Natural killer cell (primary cell): ENCODE measurements around the gene DKKL1. TPM values are rescaled to one million over a fixed set of nuclear protein-coding genes. Genes with fewer than 3 reads are reported as not detected.

ENCODE experiments used
- ATAC-seq, 3 donors: fragments of 150-1000 bp in 2 of 3; fragments of 200-7000 bp in 1 of 3; cut with Tn5 transposase; 1 replicate in 1 of 3; 2 replicates in 2 of 3; pipeline ENCODE4 v1.10.0; 2021; ENCODE audit warnings: mild to moderate bottlenecking in 2 of 3, moderate library complexity in 2 of 3
- DNase-seq, 2 donors: peaks; one replicate each; pipeline versions ENCODE4 v3.0.0 to v3.0.0-alpha.2; 2013 to 2021; ENCODE audit warnings: mixed read lengths in 1 of 2
- H3K27ac ChIP-seq: one replicate; pipeline ENCODE4 v1.5.1; 2013; ENCODE audit warnings: mild to moderate bottlenecking, low read length
- H3K27me3 ChIP-seq: one replicate; pipeline ENCODE4 v1.6.1; 2013; ENCODE audit warnings: low read length; ENCODE audit not compliant: control insufficient read depth, insufficient read depth
- H3K36me3 ChIP-seq: one replicate; pipeline ENCODE4 v1.6.1; 2013; ENCODE audit warnings: low read length; ENCODE audit not compliant: control insufficient read depth, insufficient read depth
- H3K4me1 ChIP-seq: one replicate; pipeline ENCODE4 v1.6.1; 2013; ENCODE audit warnings: low read length; ENCODE audit not compliant: control insufficient read depth, insufficient read depth
- H3K4me3 ChIP-seq: one replicate; pipeline ENCODE4 v1.5.1; 2013; ENCODE audit warnings: low read length
- H3K9me3 ChIP-seq: one replicate; pipeline ENCODE4 v1.6.1; 2013; ENCODE audit warnings: low read length; ENCODE audit not compliant: control insufficient read depth, insufficient read depth
- H3K27ac Mint-ChIP-seq, 2 donors: one replicate each; pipeline ENCODE4 v1.8.0; 2022; ENCODE audit warnings: mild to moderate bottlenecking in 2 of 2, mixed read lengths in 2 of 2, moderate library complexity in 1 of 2
- H3K27me3 Mint-ChIP-seq, 2 donors: one replicate each; pipeline ENCODE4 v1.8.0; 2022; ENCODE audit warnings: low read depth in 2 of 2, mixed read lengths in 2 of 2
- H3K36me3 Mint-ChIP-seq: one replicate; pipeline ENCODE4 v1.8.0; 2022; ENCODE audit warnings: mixed read lengths
- H3K4me1 Mint-ChIP-seq, 2 donors: one replicate each; pipeline ENCODE4 v1.8.0; 2022; ENCODE audit warnings: mixed read lengths in 2 of 2
- H3K4me3 Mint-ChIP-seq: one replicate; pipeline ENCODE4 v1.8.0; 2022; ENCODE audit warnings: mild to moderate bottlenecking, moderate library complexity, mixed read lengths
- H3K9me3 Mint-ChIP-seq, 2 donors: one replicate each; pipeline ENCODE4 v1.8.0; 2022; ENCODE audit warnings: mixed read lengths in 2 of 2
- CTCF ChIP-seq: fragments of 200-600 bp; IDR thresholded peaks from one replicate; pipeline ENCODE4 v1.8.0; 2022; ENCODE audit warnings: antibody characterized with exemption
- WGBS: methylation state at CpG from one replicate; pipeline ENCODE4 v1.1.7; 2013; ENCODE audit warnings: missing lambda C conversion rate; ENCODE audit not compliant: insufficient coverage; 5-methylcytosine and 5-hydroxymethylcytosine counted together
- intact Hi-C: fragments of 100-400 bp; cut with micrococcal nuclease; formaldehyde crosslinking; loops from one replicate; pipeline ENCODE4 v1.14.2; 2022
- total RNA-seq, 4 donors: library from RNA; stranded (reverse); fragments of 120-200 nt in 1 of 4; gene quantifications; one replicate each; pipeline versions ENCODE4 v1.2.3 to v1.2.4, GENCODE V29; 2013 to 2022

Gene DKKL1
- total RNA-seq, 3 donors from 2014 or later (not counting 1 experiment from before 2014, with no cell fraction given): not detected

- Histone ChIP-seq H3K9me3 (no peaks in the 10 kb centered on the region), H3K4me3 (peak within 1 kb of the TSS; percentile 14), H3K27me3 (no peaks in the 10 kb centered on the region), H3K27ac (peak within 1 kb of the TSS; percentile 36), H3K36me3 (no peaks in the 10 kb centered on the region), H3K4me1 (peaks cover 37% of the 10 kb centered on the region)
- no peak for TF ChIP-seq CTCF
- Mint-ChIP-seq H3K27me3 (peaks cover 0 to 7% of the 10 kb centered on the region in 2 donors), H3K9me3 (no peaks in the 10 kb centered on the region), H3K27ac (peak within 1 kb of the TSS; percentile 72 to 83), H3K4me3 (peak within 1 kb of the TSS; percentile 65), H3K4me1 (peaks cover 11 to 26% of the 10 kb centered on the region in 2 donors), H3K36me3 (peaks cover under 1% of the 10 kb centered on the region)
- DNase-seq (peak; percentile 86 to 90), ATAC-seq (peak; percentile 78 to 87 (median 84))
- WGBS: 30% methylated on average over 40 of the region's 40 CpGs
- intact Hi-C loops: no loop called here
Observed at GRCh38 chr19:49387936-49388372, 24.3 kb downstream of the DKKL1 start, which contains the start of gene KASH5. Gene KASH5, plus strand, starts transcription at chr19:49388249. Its CDS starts 2,635 bp downstream, at chr19:49390884.

GRCh38 chr19:49389406-49389805 lies 25.7 kb downstream of the DKKL1 start:
- intact Hi-C loops: no loop called here
- DNase-seq (no peak), ATAC-seq (no peak)
- Mint-ChIP-seq H3K4me1 (peaks cover 11 to 26% of the 10 kb centered on the region in 2 donors), H3K27ac (peak overlapping the region in 1 of 2 donors; percentile 20), H3K4me3 (no peak overlapping the region), H3K27me3 (peaks cover 0 to 7% of the 10 kb centered on the region in 2 donors), H3K9me3 (no peaks in the 10 kb centered on the region), H3K36me3 (no peaks in the 10 kb centered on the region)
- Histone ChIP-seq H3K9me3 (no peaks in the 10 kb centered on the region), H3K4me3 (no peak overlapping the region), H3K4me1 (peaks cover 37% of the 10 kb centered on the region), H3K27ac (no peak overlapping the region), H3K27me3 (no peaks in the 10 kb centered on the region), H3K36me3 (no peaks in the 10 kb centered on the region)
- 94% methylated on average over 20 of the region's 20 CpGs for WGBS
- TF ChIP-seq CTCF: no peak

- Mint-ChIP-seq H3K27me3 (peaks cover 0 to 7% of the 10 kb centered on the region in 2 donors), H3K9me3 (no peaks in the 10 kb centered on the region), H3K36me3 (no peaks in the 10 kb centered on the region), H3K27ac (peak overlapping the region in 1 of 2 donors; percentile 23), H3K4me1 (peaks cover 11 to 26% of the 10 kb centered on the region in 2 donors), H3K4me3 (no peak overlapping the region)
- peak overlapping the region; percentile 46 for H3K27ac ChIP-seq
- no peak for ATAC-seq
- peaks cover 37% of the 10 kb centered on the region for H3K4me1 ChIP-seq
- H3K36me3 ChIP-seq: no peaks in the 10 kb centered on the region
- 86% methylated on average over 26 of the region's 26 CpGs for WGBS
- no peak overlapping the region for H3K4me3 ChIP-seq
- no peaks in the 10 kb centered on the region for H3K27me3 ChIP-seq
- DNase-seq: no peak
- intact Hi-C loops: no loop called here
- TF ChIP-seq CTCF: no peak
- no peaks in the 10 kb centered on the region for H3K9me3 ChIP-seq
Observed at GRCh38 chr19:49390131-49390928, 26.7 kb downstream of the DKKL1 start.
